ENCODE measurements around the gene FIZ1. TPM values are rescaled to one million over a fixed set of nuclear protein-coding genes. Genes with fewer than 3 reads are reported as not detected.

FIZ1 gene
- polyA plus RNA-seq, 4 donors: 19.0 to 24.4 (median 19.7) TPM

GRCh38 chr19:55546822-55547614 is 52.3 kb downstream of the FIZ1 start:
- DNase-seq (ENCODE audit: low read depth in 4 of 4, low spot score in 3 of 4): no peak

GRCh38 chr19:55546011-55546410 is 53.3 kb downstream of the FIZ1 start:
- no peak for DNase-seq (ENCODE audit: low read depth in 4 of 4, low spot score in 3 of 4)

GRCh38 chr19:55545443-55545842 is 53.9 kb downstream of the FIZ1 start, which contains the start of gene SBK3:
Gene SBK3 (minus strand): TSS chr19:55545543. CDS start chr19:55545543, 0 bp downstream.
- no peak for DNase-seq (ENCODE audit: low read depth in 4 of 4, low spot score in 3 of 4)

GRCh38 chr19:55544776-55545439 is 54.4 kb downstream of the FIZ1 start:
- DNase-seq (ENCODE audit: low read depth in 4 of 4, low spot score in 3 of 4): no peak

DNA sequence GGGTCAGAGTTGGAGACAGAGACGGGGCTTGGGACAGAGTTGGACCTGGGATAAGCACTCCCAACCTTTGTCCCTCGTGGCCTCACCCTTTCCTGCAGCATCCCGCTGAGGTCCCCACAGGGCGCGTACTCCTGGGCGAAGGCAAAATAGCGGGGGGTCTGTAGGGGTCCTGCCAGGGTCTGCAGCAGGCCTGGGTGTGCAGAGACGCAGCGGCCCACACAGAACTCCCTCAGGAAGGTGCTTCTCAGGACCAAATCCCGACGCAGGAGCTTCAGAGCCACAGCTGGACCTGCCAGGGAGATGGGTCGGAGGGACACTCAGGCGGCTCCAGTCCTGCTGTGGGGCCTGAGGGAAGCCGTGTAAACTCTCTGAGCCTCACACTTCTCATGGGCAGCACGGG is 55.3 kb downstream of the FIZ1 start:
- no peak for DNase-seq (ENCODE audit: low read depth in 4 of 4, low spot score in 3 of 4)

DNA sequence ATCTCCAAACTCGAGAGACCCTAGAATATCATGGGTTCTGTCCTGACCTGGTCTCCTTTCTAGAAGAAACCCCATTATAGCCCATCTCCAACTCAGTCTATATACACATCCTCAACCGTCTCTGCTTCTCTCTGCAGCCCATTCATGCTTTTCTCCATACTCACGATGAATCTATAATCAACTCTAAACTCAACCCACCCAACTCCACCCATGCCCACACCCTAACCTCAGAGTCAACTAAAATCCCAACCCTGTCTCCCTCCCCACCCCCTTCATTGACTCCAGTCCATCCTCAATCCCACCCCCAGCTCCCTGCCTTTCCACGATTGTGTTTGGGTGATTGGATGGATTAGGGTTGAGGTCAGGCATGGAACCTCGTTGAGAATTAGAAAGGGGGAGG is 55.8 kb downstream of the FIZ1 start:
- DNase-seq (ENCODE audit: low read depth in 4 of 4, low spot score in 3 of 4): no peak

DNA sequence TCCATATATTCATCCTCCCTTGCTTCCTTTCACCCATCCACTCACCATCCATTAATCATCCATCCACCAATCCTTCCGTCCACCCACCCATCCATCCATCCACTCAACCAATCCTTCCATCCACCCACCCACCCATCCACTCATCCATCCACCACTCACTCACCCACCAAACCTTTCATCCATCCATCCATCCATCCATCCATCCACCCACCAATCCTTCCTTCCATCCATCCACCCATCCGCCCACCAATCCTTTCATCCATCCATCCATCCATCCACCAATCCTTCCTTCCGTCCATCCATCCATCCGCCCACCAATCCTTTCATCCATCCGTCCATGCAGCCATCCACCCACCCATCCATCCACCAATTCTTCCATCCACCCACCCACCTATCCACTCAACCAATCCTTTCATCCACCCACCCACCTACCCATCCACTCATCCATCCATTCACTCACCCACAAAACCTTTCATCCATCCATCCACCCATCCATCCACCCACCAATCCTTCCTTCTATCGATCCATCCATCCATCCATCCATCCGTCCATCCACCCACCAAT is 56.9 kb downstream of the FIZ1 start:
- no peak for DNase-seq (ENCODE audit: low read depth in 4 of 4, low spot score in 3 of 4)

Other genes starting within 250 kb of the FIZ1 start
- gene COX6B2, start 244.8 kb downstream of the FIZ1 start, polyA plus RNA-seq (ENCODE audit: insufficient read length in 4 of 4): 1 to 10 TPM in 2 of 4 donors, under 1 TPM in 2; 0.49 to 1.5 (median 0.83) TPM
- under 1 TPM; 0.13 to 0.31 (median 0.17) TPM for gene GARIN5B, start 236.3 kb downstream of the FIZ1 start, polyA plus RNA-seq (ENCODE audit: insufficient read length in 4 of 4)
- 1 to 10 TPM in 2 of 4 donors, under 1 TPM in 2; 0.79 to 1.7 (median 1.1) TPM for gene IL11, start 229.1 kb downstream of the FIZ1 start, polyA plus RNA-seq (ENCODE audit: insufficient read length in 4 of 4)
- gene TMEM190, start 222.7 kb downstream of the FIZ1 start, polyA plus RNA-seq (ENCODE audit: insufficient read length in 4 of 4): under 1 TPM in 2 of 4 donors, not detected in 2; 0.72 to 0.76 TPM
- gene TMEM238, start 215.2 kb downstream of the FIZ1 start, polyA plus RNA-seq (ENCODE audit: insufficient read length in 4 of 4): 1 to 10 TPM in 1 of 4 donors, under 1 TPM in 3; 0.31 to 2.2 (median 0.49) TPM
- gene RPL28, start 213.6 kb downstream of the FIZ1 start, polyA plus RNA-seq (ENCODE audit: insufficient read length in 4 of 4): 1,000 to 10,000 TPM in 2 of 4 donors, 100 to 1,000 TPM in 2; 965 to 1,435 (median 1,000) TPM
- 10 to 100 TPM; 42.3 to 56.0 (median 48.8) TPM for gene UBE2S, start 191.7 kb downstream of the FIZ1 start, polyA plus RNA-seq (ENCODE audit: insufficient read length in 4 of 4)
- gene SHISA7, start 156.2 kb downstream of the FIZ1 start, polyA plus RNA-seq (ENCODE audit: insufficient read length in 4 of 4): under 1 TPM; 0.13 to 0.33 (median 0.22) TPM
- gene ISOC2, start 137.9 kb downstream of the FIZ1 start, polyA plus RNA-seq (ENCODE audit: insufficient read length in 4 of 4): 10 to 100 TPM; 30.2 to 52.6 (median 33.0) TPM
- gene C19orf85, start 134.8 kb downstream of the FIZ1 start, polyA plus RNA-seq (ENCODE audit: insufficient read length in 4 of 4): not detected
- 1 to 10 TPM; 2.1 to 5.3 (median 3.2) TPM for gene ZNF628, start 122.9 kb downstream of the FIZ1 start, polyA plus RNA-seq (ENCODE audit: insufficient read length in 4 of 4)
- 10 to 100 TPM; 31.4 to 56.7 (median 46.4) TPM for gene NAT14, start 114.3 kb downstream of the FIZ1 start, polyA plus RNA-seq (ENCODE audit: insufficient read length in 4 of 4)
- gene SSC5D, start 111.1 kb downstream of the FIZ1 start, polyA plus RNA-seq (ENCODE audit: insufficient read length in 4 of 4): 1 to 10 TPM; 1.9 to 7.0 (median 3.1) TPM
- under 1 TPM; 0.36 to 0.96 (median 0.80) TPM for gene SBK2, start 62.4 kb downstream of the FIZ1 start, polyA plus RNA-seq (ENCODE audit: insufficient read length in 4 of 4)
- gene SBK3, start 54.0 kb downstream of the FIZ1 start, polyA plus RNA-seq (ENCODE audit: insufficient read length in 4 of 4): under 1 TPM in 1 of 4 donors, not detected in 3; 0.15 TPM
- 10 to 100 TPM; 12.8 to 22.2 (median 14.1) TPM for gene ZNF579, start 18.7 kb downstream of the FIZ1 start, polyA plus RNA-seq (ENCODE audit: insufficient read length in 4 of 4)
- gene ZNF524, start 771 bp upstream of the FIZ1 start, polyA plus RNA-seq (ENCODE audit: insufficient read length in 4 of 4): 10 to 100 TPM in 1 of 4 donors, 1 to 10 TPM in 3; 4.6 to 13.3 (median 6.7) TPM
- 10 to 100 TPM in 1 of 4 donors, 1 to 10 TPM in 3; 6.8 to 13.0 (median 7.9) TPM for gene ZNF865, start 6.1 kb upstream of the FIZ1 start, polyA plus RNA-seq (ENCODE audit: insufficient read length in 4 of 4)
- gene ZNF784, start 25.0 kb upstream of the FIZ1 start, polyA plus RNA-seq (ENCODE audit: insufficient read length in 4 of 4): 10 to 100 TPM in 2 of 4 donors, 1 to 10 TPM in 2; 5.3 to 14.2 (median 9.9) TPM
- 10 to 100 TPM; 36.3 to 63.9 (median 38.9) TPM for gene ZNF580, start 41.5 kb upstream of the FIZ1 start, polyA plus RNA-seq (ENCODE audit: insufficient read length in 4 of 4)
- 10 to 100 TPM; 19.1 to 32.4 (median 23.7) TPM for gene ZNF581, start 44.1 kb upstream of the FIZ1 start, polyA plus RNA-seq (ENCODE audit: insufficient read length in 4 of 4)
- gene CCDC106, start 48.7 kb upstream of the FIZ1 start, polyA plus RNA-seq (ENCODE audit: insufficient read length in 4 of 4): 10 to 100 TPM; 14.5 to 29.6 (median 19.3) TPM
- gene U2AF2, start 55.5 kb upstream of the FIZ1 start, polyA plus RNA-seq (ENCODE audit: insufficient read length in 4 of 4): 100 to 1,000 TPM; 146 to 227 (median 159) TPM
- gene EPN1, start 75.7 kb upstream of the FIZ1 start, polyA plus RNA-seq (ENCODE audit: insufficient read length in 4 of 4): 100 to 1,000 TPM in 2 of 4 donors, 10 to 100 TPM in 2; 66.6 to 152 (median 94.9) TPM
- under 1 TPM in 2 of 4 donors, not detected in 2; 0.04 to 0.10 TPM for gene NLRP9, start 138.9 kb upstream of the FIZ1 start, polyA plus RNA-seq (ENCODE audit: insufficient read length in 4 of 4)
- not detected for gene RFPL4A, start 159.6 kb upstream of the FIZ1 start, polyA plus RNA-seq (ENCODE audit: insufficient read length in 4 of 4)
- gene RFPL4AL1, start 169.6 kb upstream of the FIZ1 start, polyA plus RNA-seq (ENCODE audit: insufficient read length in 4 of 4): under 1 TPM in 2 of 4 donors, not detected in 2; 0.17 to 0.20 TPM
- under 1 TPM in 3 of 4 donors, not detected in 1; 0.11 to 0.19 (median 0.15) TPM for gene NLRP11, start 232.5 kb upstream of the FIZ1 start, polyA plus RNA-seq (ENCODE audit: insufficient read length in 4 of 4)
- gene NLRP4, start 237.0 kb upstream of the FIZ1 start, polyA plus RNA-seq (ENCODE audit: insufficient read length in 4 of 4): not detected

All from left renal pelvis (tissue), 4 donors.